Ureter (tissue), 1 donor: ENCODE measurements around the gene ACTRT3. TPM values are rescaled to one million over a fixed set of nuclear protein-coding genes. Genes with fewer than 3 reads are reported as not detected.
A peak's percentile ranks its signal among the peaks of the same experiment; 100 is the strongest.
"Not testable (repeated sequence)": the region's sequence is repeated elsewhere in the genome, so short reads cannot be mapped to it uniquely, and the experiment has no call there.

Source experiments
- DNase-seq: peaks from one replicate; pipeline ENCODE4 v3.0.0-alpha.2; 2020; ENCODE audit warnings: low spot score
- total RNA-seq: library from RNA; stranded (reverse); gene quantifications from one replicate; pipeline ENCODE4 v1.2.4, GENCODE V29; 2023
- donor health status: DM: yes; HTN: yes; CAD: no.

The ACTRT3 gene
- total RNA-seq, 1 donor from 2014 or later: 4.0 TPM

- peak; percentile 95 for DNase-seq
Observed at GRCh38 chr3:169772897-169773816, 3.8 kb upstream of the ACTRT3 start, which contains the start of gene MYNN. MYNN (plus strand) TSS chr3:169773396; CDS start chr3:169774296, 900 bp downstream.

GRCh38 chr3:169772305-169772896 is 3.0 kb upstream of the ACTRT3 start:
- peak; percentile 84 for DNase-seq

- DNase-seq: peak; percentile 64
Observed at GRCh38 chr3:169771497-169772304, 2.3 kb upstream of the ACTRT3 start.

DNA sequence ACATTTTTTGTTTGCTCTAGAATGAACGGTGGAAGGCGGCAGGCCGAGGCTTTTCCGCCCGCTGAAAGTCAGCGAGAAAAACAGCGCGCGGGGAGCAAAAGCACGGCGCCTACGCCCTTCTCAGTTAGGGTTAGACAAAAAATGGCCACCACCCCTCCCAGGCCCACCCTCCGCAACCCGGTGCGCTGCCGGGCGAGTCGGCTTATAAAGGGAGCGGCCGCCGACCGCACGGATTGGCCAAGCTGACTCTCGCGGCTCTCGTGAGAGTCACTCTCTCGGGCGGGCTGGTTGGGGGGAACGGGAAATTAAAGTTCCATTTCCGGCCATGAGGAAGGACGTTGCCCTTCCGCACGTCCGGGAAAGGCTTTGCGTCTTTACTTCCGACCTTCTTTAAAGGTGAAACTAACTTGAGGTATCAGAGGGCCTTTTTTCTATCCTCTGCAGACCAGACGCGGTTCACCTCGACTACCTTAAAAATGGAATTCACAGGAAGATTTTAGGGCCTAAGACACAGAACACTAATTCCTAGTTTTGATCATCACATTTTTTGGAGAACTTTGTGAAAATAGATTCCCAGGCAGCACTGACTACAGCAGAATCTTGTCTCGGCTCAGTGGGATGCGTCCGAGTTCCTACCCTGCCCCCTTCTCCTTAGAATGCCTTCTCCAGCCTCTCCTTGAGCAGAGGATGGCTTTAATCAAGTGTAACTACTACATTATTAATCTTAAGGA is 4.3 kb downstream of the ACTRT3 start, which contains the start of gene TERC:
Gene TERC, minus strand, starts transcription at position 179 of the 731 bp plus-strand sequence.
- peak; percentile 97 for DNase-seq

DNA sequence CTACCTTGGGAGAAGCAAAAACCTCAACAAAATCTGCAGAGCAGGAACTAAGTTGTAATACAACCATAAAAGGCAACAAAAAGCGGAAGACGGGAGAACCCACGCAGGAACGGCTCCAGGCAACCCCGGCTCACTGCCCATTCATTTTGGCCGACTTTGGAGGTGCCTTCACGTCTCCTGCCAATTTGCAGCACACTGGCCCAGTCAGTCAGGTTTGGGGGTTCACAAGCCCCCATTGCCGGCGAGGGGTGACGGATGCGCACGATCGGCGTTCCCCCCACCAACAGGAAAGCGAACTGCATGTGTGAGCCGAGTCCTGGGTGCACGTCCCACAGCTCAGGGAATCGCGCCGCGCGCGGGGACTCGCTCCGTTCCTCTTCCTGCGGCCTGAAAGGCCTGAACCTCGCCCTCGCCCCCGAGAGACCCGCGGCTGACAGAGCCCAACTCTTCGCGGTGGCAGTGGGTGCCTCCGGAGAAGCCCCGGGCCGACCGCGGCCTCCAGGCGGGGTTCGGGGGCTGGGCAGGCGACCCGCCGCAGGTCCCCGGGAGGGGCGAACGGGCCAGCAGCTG is 5.0 kb downstream of the ACTRT3 start:
- DNase-seq: peak; percentile 81

- DNase-seq: no peak
Observed at GRCh38 chr3:169760479-169760878, 8.9 kb downstream of the ACTRT3 start.

DNA sequence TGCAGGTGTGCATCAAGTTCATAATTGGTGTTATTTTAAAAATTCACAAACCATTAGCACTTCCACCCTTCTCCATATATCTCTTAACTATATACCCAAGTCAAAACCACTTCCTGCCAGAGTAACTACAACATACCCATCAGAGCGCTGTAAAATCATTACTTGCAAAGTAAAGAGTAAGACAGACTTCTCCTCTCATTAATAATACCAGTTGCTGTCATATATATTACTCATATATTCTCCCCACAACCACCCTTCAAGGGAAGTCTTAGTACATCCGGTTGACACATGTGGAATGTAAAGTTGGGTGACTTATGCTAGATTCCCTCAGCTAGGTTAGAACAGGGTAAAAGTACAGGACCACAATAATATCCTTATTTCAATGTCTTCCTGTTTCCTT is 10.1 kb downstream of the ACTRT3 start:
- no peak for DNase-seq

GRCh38 chr3:169758359-169758994 is 10.9 kb downstream of the ACTRT3 start:
- no peak for DNase-seq

DNA sequence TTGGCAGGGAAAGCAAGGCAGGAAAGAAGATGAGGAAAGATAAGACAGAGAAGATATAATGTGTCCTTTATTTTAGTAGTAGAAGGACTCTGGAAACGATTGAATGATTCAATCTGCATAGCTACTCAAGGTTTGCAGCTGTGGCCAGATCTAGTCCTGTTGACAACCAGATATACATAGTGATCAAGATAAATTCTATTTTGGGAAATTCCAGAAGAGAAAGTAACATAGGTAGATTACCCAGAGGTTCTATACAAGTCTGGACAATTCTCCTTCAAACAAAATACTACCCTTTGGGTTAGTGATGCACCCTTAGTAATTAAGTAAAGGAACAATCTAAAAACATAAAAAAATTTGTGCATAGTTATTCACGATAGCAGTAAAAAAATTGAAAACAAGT is 13.9 kb downstream of the ACTRT3 start:
- DNase-seq: no peak

- no peak for DNase-seq
Observed at GRCh38 chr3:169754711-169755110, 14.7 kb downstream of the ACTRT3 start.

GRCh38 chr3:169751875-169752274 is 17.5 kb downstream of the ACTRT3 start:
- no peak for DNase-seq

GRCh38 chr3:169750665-169751064 is 18.7 kb downstream of the ACTRT3 start:
- DNase-seq: no peak

DNA sequence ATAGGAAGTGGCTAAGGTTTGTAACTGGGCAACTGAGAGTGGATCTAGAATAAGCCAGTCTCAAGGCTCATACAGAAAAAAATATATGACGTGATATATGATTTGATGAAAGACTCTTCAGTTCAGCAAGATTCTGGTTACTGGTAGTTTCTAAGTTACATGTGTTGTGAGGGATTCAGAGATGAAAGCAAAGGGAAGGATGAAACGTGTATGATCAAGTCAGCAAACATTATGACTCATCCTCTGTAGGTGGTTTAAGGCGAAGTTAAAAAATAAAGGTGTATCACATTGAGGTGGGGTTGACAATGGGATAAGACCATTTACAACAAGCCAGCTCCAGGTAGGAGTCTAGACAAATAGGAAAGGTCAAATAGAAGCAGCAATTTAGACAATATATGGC is 20.7 kb downstream of the ACTRT3 start:
- no peak for DNase-seq

GRCh38 chr3:169746924-169747323 is 22.4 kb downstream of the ACTRT3 start:
- no peak for DNase-seq

DNA sequence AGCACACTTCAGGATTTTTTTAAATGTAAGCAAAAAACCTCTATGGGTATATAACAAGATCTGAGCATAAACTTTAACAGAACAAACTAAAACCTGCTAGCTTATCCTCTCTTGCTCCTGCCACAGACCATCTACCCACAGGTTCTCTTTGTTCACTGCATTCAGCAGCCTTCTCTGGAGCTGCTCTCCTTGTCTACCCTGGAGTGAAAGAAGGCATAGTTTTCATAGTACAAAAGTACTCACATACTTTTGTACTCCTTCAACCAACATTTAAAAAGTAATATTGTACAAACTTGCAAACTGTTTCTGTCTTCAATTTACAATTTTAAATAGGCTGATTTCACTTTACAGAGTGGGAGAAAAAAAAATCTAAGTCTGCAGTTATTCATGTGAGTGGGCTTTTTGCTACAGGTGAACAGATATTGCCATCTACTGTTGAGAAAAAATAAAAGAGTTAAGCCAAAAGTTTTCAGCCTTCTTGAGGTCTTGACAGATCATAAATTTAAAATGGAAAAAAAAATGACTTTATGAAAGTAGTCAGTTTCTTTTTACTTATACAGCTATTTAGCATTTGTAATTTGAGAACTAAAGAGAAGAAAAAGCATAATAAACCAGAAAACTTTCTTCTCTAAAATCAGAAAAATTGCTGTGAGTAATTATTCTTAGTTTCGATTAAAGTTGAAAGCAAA is 24.9 kb downstream of the ACTRT3 start:
- no peak for DNase-seq

GRCh38 chr3:169739067-169739466 is 30.3 kb downstream of the ACTRT3 start:
- no peak for DNase-seq

- DNase-seq: not testable (repeated sequence)
Observed at GRCh38 chr3:169731857-169732256, 37.5 kb downstream of the ACTRT3 start.

DNA sequence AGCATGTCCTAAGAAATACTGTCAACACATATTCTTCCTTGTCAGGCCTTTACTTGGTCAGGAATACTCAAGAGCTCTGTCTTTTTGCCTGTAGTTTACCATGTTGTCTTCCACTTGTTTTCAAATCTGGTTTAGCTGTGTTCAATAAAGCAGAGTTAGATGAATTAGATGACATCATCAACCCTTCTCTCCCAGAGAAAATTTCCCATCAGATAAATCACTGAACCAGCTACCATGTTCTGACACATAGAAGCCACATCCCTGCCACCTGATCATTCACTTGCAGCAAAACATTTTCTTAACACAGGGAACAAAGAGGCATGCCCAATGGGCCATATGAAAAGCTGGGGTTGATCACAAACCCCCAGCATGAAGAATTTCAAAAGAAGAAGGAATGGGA is 46.6 kb downstream of the ACTRT3 start:
- no peak for DNase-seq

DNA sequence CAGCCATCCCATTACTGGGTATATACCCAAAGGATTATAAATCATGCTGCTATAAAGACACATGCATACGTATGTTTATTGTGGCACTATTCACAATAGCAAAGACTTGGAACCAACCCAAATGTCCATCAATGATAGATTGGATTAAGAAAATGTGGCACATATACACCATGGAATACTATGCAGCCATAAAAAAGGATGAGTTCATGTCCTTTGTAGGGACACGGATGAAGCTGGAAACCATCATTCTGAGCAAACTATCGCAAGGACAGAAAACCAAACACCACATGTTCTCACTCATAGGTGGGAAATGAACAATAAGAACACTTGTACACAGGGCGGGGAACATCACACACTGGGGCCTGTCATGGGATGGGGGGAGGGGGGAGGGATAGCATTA is 50.9 kb downstream of the ACTRT3 start:
- DNase-seq: not testable (repeated sequence)
